Measurements from ENCODE around the gene SPSB4.

The SPSB4 gene

GRCh38 chr3:141076797-141077571 lies 25.8 kb downstream of the SPSB4 start:
- no peak for DNase-seq

- DNase-seq, result no peak
These were observed 26.5 kb downstream of the SPSB4 start for GRCh38 chr3:141077631-141078030.

GRCh38 chr3:141078200-141078599 lies 27.1 kb downstream of the SPSB4 start:
- no peak for DNase-seq

GRCh38 chr3:141080431-141080830 lies 29.3 kb downstream of the SPSB4 start:
- DNase-seq, result no peak

- no peak for DNase-seq
These were observed 30.1 kb downstream of the SPSB4 start for GRCh38 chr3:141081141-141081795.

GRCh38 chr3:141082064-141082463 lies 30.9 kb downstream of the SPSB4 start:
- no peak for DNase-seq

GRCh38 chr3:141083226-141083625 lies 32.1 kb downstream of the SPSB4 start:
- DNase-seq, result no peak

- no peak for DNase-seq
These were observed 32.9 kb downstream of the SPSB4 start for GRCh38 chr3:141083836-141084649.

- DNase-seq, result no peak
These were observed 34.4 kb downstream of the SPSB4 start for GRCh38 chr3:141085343-141086070.

- no peak for DNase-seq
These were observed 35.0 kb downstream of the SPSB4 start for GRCh38 chr3:141086188-141086587.

GRCh38 chr3:141087076-141087777 lies 36.1 kb downstream of the SPSB4 start:
- no peak for DNase-seq

- DNase-seq, result no peak
These were observed 36.6 kb downstream of the SPSB4 start for GRCh38 chr3:141087778-141088130.

- DNase-seq, result no peak
These were observed 38.4 kb downstream of the SPSB4 start for GRCh38 chr3:141089339-141090152.

GRCh38 chr3:141091426-141091825 lies 40.3 kb downstream of the SPSB4 start:
- no peak for DNase-seq

GRCh38 chr3:141092663-141093062 lies 41.5 kb downstream of the SPSB4 start:
- no peak for DNase-seq

GRCh38 chr3:141093397-141093796 lies 42.2 kb downstream of the SPSB4 start:
- DNase-seq, result no peak

- DNase-seq, result no peak
These were observed 43.0 kb downstream of the SPSB4 start for GRCh38 chr3:141093971-141094684.

GRCh38 chr3:141094790-141095545 lies 43.8 kb downstream of the SPSB4 start:
- no peak for DNase-seq

GRCh38 chr3:141095546-141095937 lies 44.4 kb downstream of the SPSB4 start:
- no peak for DNase-seq

GRCh38 chr3:141096164-141096563 lies 45.0 kb downstream of the SPSB4 start:
- DNase-seq, result no peak
